Hepatocyte (in vitro differentiated cells): ENCODE measurements around the gene BPIFB2.

Experiments used
- EZH2 ChIP-seq: fragments of 200-600 bp; sonication (generic); IDR thresholded peaks from 2 replicates; pipeline ENCODE4 v1.6.1; 2016; ENCODE audit warnings: antibody characterized with exemption, mild to moderate bottlenecking, borderline replicate concordance
- TF ChIP-seq, protein P1 (sequence below): fragments of 200-600 bp; sonication (generic); IDR thresholded peaks from 2 replicates; pipeline ENCODE4 v1.5.1; 2016; ENCODE audit warnings: antibody characterized with exemption, mild to moderate bottlenecking; ENCODE audit not compliant: poor library complexity

DNA sequence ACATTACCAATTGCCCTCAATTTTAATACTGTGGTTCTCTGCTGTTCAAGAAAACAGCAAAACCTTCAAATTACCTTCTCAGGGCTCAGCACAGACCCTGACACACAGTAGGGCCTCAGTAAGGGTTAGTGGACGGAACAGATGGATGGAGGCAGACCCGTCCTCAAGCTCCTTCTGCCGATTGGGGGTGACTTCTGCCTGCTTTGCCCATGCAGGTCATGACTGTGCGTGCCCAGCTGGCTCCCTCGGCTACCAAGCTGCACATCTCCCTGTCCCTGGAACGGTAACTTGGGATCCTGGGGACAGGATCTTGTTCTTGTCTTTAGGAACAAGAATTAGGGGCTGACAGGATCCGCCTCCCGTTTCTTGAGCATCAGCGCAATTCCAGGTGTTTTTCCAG is 62.2 kb downstream of the BPIFB2 start:
- TF ChIP-seq EZH2 = no peak
- TF ChIP-seq, protein P1, sequence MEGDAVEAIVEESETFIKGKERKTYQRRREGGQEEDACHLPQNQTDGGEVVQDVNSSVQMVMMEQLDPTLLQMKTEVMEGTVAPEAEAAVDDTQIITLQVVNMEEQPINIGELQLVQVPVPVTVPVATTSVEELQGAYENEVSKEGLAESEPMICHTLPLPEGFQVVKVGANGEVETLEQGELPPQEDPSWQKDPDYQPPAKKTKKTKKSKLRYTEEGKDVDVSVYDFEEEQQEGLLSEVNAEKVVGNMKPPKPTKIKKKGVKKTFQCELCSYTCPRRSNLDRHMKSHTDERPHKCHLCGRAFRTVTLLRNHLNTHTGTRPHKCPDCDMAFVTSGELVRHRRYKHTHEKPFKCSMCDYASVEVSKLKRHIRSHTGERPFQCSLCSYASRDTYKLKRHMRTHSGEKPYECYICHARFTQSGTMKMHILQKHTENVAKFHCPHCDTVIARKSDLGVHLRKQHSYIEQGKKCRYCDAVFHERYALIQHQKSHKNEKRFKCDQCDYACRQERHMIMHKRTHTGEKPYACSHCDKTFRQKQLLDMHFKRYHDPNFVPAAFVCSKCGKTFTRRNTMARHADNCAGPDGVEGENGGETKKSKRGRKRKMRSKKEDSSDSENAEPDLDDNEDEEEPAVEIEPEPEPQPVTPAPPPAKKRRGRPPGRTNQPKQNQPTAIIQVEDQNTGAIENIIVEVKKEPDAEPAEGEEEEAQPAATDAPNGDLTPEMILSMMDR = no peak
